H1 (cell line): ENCODE measurements around the gene CES4A. TPM values are rescaled to one million over a fixed set of nuclear protein-coding genes. Genes with fewer than 3 reads are reported as not detected.

Experiments
- CTCF ChIA-PET: fragments of 300-600 bp; sonication (Branson Sonifier 250); formaldehyde crosslinking; loops from one replicate; lab custom pipeline; 2021; ENCODE audit not compliant: partially characterized antibody; lab: Charles Lee
- POLR2A ChIA-PET: fragments of 300-600 bp; sonication (Branson Sonifier 250); formaldehyde crosslinking; loops from one replicate; lab custom pipeline; 2021; ENCODE audit warnings: inconsistent platforms; ENCODE audit not compliant: partially characterized antibody; lab: Charles Lee
- DNase-seq, 2 experiments: peaks; one replicate each; pipeline versions ENCODE4 v3.0.0 to v3.0.0-alpha.2; 2010 to 2022; ENCODE audit warnings: low spot score in 2 of 2, low read depth in 1 of 2, mixed read lengths in 1 of 2
- FAIRE-seq: peaks from 2 replicates; lab custom pipeline; 2011; peaks lifted over from hg19 to GRCh38; lab: Jason Lieb, UNC
- H2AFZ ChIP-seq: 2 replicates; pipeline ENCODE4 v1.8.1; 2012; ENCODE audit warnings: low read length, inconsistent platforms
- H2AK5ac ChIP-seq: 2 replicates; pipeline ENCODE4 v1.6.1; 2013; ENCODE audit warnings: low read depth, low read length
- H2BK120ac ChIP-seq: replicated peaks from 2 replicates; pipeline ENCODE3; 2013; ENCODE audit warnings: low read depth, low read length, inconsistent platforms
- H2BK12ac ChIP-seq: 2 replicates; pipeline ENCODE4 v1.6.1; 2013; ENCODE audit warnings: low read depth, low read length
- H2BK15ac ChIP-seq: 2 replicates; pipeline ENCODE4 v1.6.1; 2013; ENCODE audit warnings: low read length
- H2BK20ac ChIP-seq: 2 replicates; pipeline ENCODE4 v1.6.1; 2013; ENCODE audit warnings: low read length
- H2BK5ac ChIP-seq: 2 replicates; pipeline ENCODE4 v1.6.1; 2013; ENCODE audit warnings: low read depth, low read length
- H3K14ac ChIP-seq: 2 replicates; pipeline ENCODE4 v1.6.1; 2013; ENCODE audit warnings: inconsistent platforms; ENCODE audit not compliant: insufficient read length
- H3K18ac ChIP-seq: 2 replicates; pipeline ENCODE4 v1.6.1; 2013; ENCODE audit warnings: low read length; ENCODE audit errors: extremely low read depth
- H3K23ac ChIP-seq: 2 replicates; pipeline ENCODE4 v1.6.1; 2013; ENCODE audit warnings: inconsistent platforms; ENCODE audit not compliant: insufficient read length
- H3K23me2 ChIP-seq: 2 replicates; pipeline ENCODE4 v1.6.1; 2013; ENCODE audit warnings: low read depth, low read length
- H3K27ac ChIP-seq: 2 replicates; pipeline ENCODE4 v1.6.1; 2011; ENCODE audit warnings: low read depth, low read length, inconsistent platforms
- H3K27me3 ChIP-seq, 4 experiments: replicated peaks in 1 of 4; 1 replicate in 1 of 4; 2 replicates in 3 of 4; pipeline versions ENCODE4 v1.6.1 to v1.8.1; 2011 to 2013; ENCODE audit warnings: low read length in 3 of 4, mild to moderate bottlenecking in 3 of 4, inconsistent platforms in 2 of 4, mixed read lengths in 2 of 4, moderate library complexity in 1 of 4; ENCODE audit not compliant: control insufficient read depth in 3 of 4, insufficient read depth in 3 of 4; ENCODE audit errors: extremely low read depth in 1 of 4
- H3K36me3 ChIP-seq, 4 experiments: 2 replicates each; pipeline versions ENCODE4 v1.6.1 to v1.8.1; 2011 to 2013; ENCODE audit warnings: mild to moderate bottlenecking in 4 of 4, low read length in 3 of 4, moderate library complexity in 2 of 4, control low read depth in 1 of 4, inconsistent platforms in 1 of 4; ENCODE audit not compliant: insufficient read depth in 4 of 4, control insufficient read depth in 2 of 4
- H3K4ac ChIP-seq: replicated peaks from 2 replicates; pipeline ENCODE3; 2013; ENCODE audit warnings: low read length, low read depth, mixed read lengths, inconsistent platforms; ENCODE audit not compliant: insufficient read length
- H3K4me1 ChIP-seq, 4 experiments: replicated peaks in 1 of 4; 1 replicate in 1 of 4; 2 replicates in 3 of 4; pipeline versions ENCODE4 v1.6.1 to v1.8.1; 2011 to 2013; ENCODE audit warnings: low read length in 3 of 4, inconsistent platforms in 2 of 4, mixed read lengths in 1 of 4; ENCODE audit not compliant: insufficient read depth in 4 of 4, control insufficient read depth in 3 of 4
- H3K4me2 ChIP-seq, 2 experiments: 2 replicates each; pipeline versions ENCODE4 v1.6.1 to v1.8.1; 2011 to 2013; ENCODE audit warnings: low read depth in 2 of 2, low read length in 2 of 2, control low read depth in 1 of 2, inconsistent platforms in 1 of 2, mild to moderate bottlenecking in 1 of 2; ENCODE audit not compliant: insufficient read depth in 1 of 2
- H3K4me3 ChIP-seq, 4 experiments: fragments of 200-600, 300-600 bp in 1 of 4; sonication (generic), shearing (Covaris generic), sonication (Bioruptor Twin) in 1 of 4; 2 replicates each; pipeline versions ENCODE4 v1.5.1 to v1.8.1; 2011 to 2016; ENCODE audit warnings: low read length in 4 of 4, low read depth in 3 of 4, control low read depth in 2 of 4, inconsistent platforms in 2 of 4, mild to moderate bottlenecking in 2 of 4, mixed read lengths in 1 of 4, moderate library complexity in 1 of 4; ENCODE audit not compliant: insufficient read depth in 2 of 4; ENCODE audit errors: extremely low read depth in 1 of 4
- H3K56ac ChIP-seq: replicated peaks from 2 replicates; pipeline ENCODE3; 2013; ENCODE audit warnings: low read depth, mild to moderate bottlenecking, mixed read lengths, low read length, inconsistent platforms; ENCODE audit not compliant: insufficient read length
- H3K79me1 ChIP-seq: 2 replicates; pipeline ENCODE4 v1.6.1; 2013; ENCODE audit warnings: low read depth, low read length, control low read depth
- H3K79me2 ChIP-seq, 2 experiments: 2 replicates each; pipeline versions ENCODE4 v1.6.1 to v1.8.1; 2012 to 2013; ENCODE audit warnings: low read length in 2 of 2, mild to moderate bottlenecking in 2 of 2, inconsistent platforms in 1 of 2; ENCODE audit not compliant: insufficient read depth in 2 of 2, control insufficient read depth in 1 of 2
- H3K9ac ChIP-seq, 4 experiments: replicated peaks in 1 of 4; 1 replicate in 1 of 4; 2 replicates in 3 of 4; pipeline versions ENCODE4 v1.6.1 to v1.8.1; 2011 to 2013; ENCODE audit warnings: low read depth in 3 of 4, low read length in 3 of 4, control low read depth in 2 of 4, mild to moderate bottlenecking in 2 of 4, moderate library complexity in 2 of 4, inconsistent platforms in 1 of 4; ENCODE audit errors: extremely low read depth in 1 of 4
- H3K9me3 ChIP-seq, 2 experiments: 2 replicates each; pipeline versions ENCODE4 v1.6.1 to v1.8.1; 2012 to 2013; ENCODE audit warnings: mild to moderate bottlenecking in 2 of 2, moderate library complexity in 2 of 2, control low read depth in 1 of 2, inconsistent platforms in 1 of 2, low read depth in 1 of 2, low read length in 1 of 2, mixed read lengths in 1 of 2; ENCODE audit not compliant: insufficient read depth in 2 of 2
- H4K20me1 ChIP-seq, 2 experiments: replicated peaks in 1 of 2; 2 replicates each; pipeline versions ENCODE3 to v1.8.1; 2011 to 2013; ENCODE audit warnings: inconsistent platforms in 2 of 2, low read length in 2 of 2, mild to moderate bottlenecking in 1 of 2; ENCODE audit not compliant: insufficient read depth in 2 of 2, control insufficient read depth in 1 of 2
- H4K5ac ChIP-seq: 2 replicates; pipeline ENCODE4 v1.6.1; 2013; ENCODE audit warnings: low read length, low read depth, mixed read lengths, inconsistent platforms; ENCODE audit not compliant: insufficient read length
- H4K8ac ChIP-seq: 2 replicates; pipeline ENCODE4 v1.8.0; 2013; ENCODE audit warnings: mild to moderate bottlenecking, moderate library complexity, low read length, inconsistent platforms; ENCODE audit not compliant: insufficient read depth; ENCODE audit errors: extremely low read depth
- H4K91ac ChIP-seq: replicated peaks from 2 replicates; pipeline ENCODE3; 2013; ENCODE audit warnings: low read length, mixed read lengths, inconsistent platforms; ENCODE audit not compliant: insufficient read length
- CEBPB ChIP-seq: IDR thresholded peaks from 2 replicates; pipeline ENCODE4 v1.6.1; 2012; ENCODE audit warnings: low read depth, low read length
- CHD1 ChIP-seq: IDR thresholded peaks from 2 replicates; pipeline ENCODE4 v1.6.1; 2012; ENCODE audit warnings: low read depth, low read length, improper control_type of control experiment
- CREB1 ChIP-seq: IDR thresholded peaks from 2 replicates; pipeline ENCODE4 v1.6.1; 2012; ENCODE audit warnings: inconsistent platforms
- EGR1 ChIP-seq: IDR thresholded peaks from 2 replicates; pipeline ENCODE4 v1.6.1; 2011; ENCODE audit warnings: low read depth, low read length, borderline replicate concordance
- JUN ChIP-seq: IDR thresholded peaks from 2 replicates; pipeline ENCODE4 v1.6.1; 2011; ENCODE audit warnings: low read depth, mild to moderate bottlenecking, improper control_type of control experiment, low read length
- KDM4A ChIP-seq: IDR thresholded peaks from one replicate; pipeline ENCODE4 v1.7.1; 2012; ENCODE audit warnings: low read depth, mild to moderate bottlenecking, moderate library complexity, low read length, inconsistent platforms; ENCODE audit not compliant: severe bottlenecking
- NANOG ChIP-seq: IDR thresholded peaks from 2 replicates; pipeline ENCODE4 v1.6.1; 2011; ENCODE audit warnings: low read length, low read depth, mild to moderate bottlenecking, inconsistent platforms; ENCODE audit not compliant: insufficient read depth, poor library complexity, severe bottlenecking
- RAD21 ChIP-seq, 2 experiments: IDR thresholded peaks in 1 of 2; conservative IDR thresholded peaks in 1 of 2; 2 replicates each; pipeline ENCODE4 v1.6.1; 2011; ENCODE audit warnings: low read depth in 2 of 2, low read length in 2 of 2, improper control_type of control experiment in 1 of 2, inconsistent platforms in 1 of 2, mild to moderate bottlenecking in 1 of 2, moderate library complexity in 1 of 2
- RNF2 ChIP-seq: fragments of 200-900, 300-1000 bp; sonication (generic); IDR thresholded peaks from 2 replicates; pipeline ENCODE4 v1.7.1; 2016; ENCODE audit warnings: borderline replicate concordance, low read depth, mild to moderate bottlenecking, antibody characterized with exemption, low read length; ENCODE audit not compliant: poor library complexity, severe bottlenecking; ENCODE audit errors: missing control alignments
- SAP30 ChIP-seq: fragments of 300-600 bp; sonication (generic); IDR thresholded peaks from 2 replicates; pipeline ENCODE4 v1.7.1; 2012; ENCODE audit warnings: low read length, moderate library complexity, mild to moderate bottlenecking, inconsistent platforms; ENCODE audit not compliant: insufficient read depth, insufficient replicate concordance
- SIN3A ChIP-seq, 2 experiments: IDR thresholded peaks in 1 of 2; conservative IDR thresholded peaks in 1 of 2; 2 replicates each; pipeline ENCODE4 v1.6.1; 2011 to 2012; ENCODE audit warnings: low read length in 2 of 2, improper control_type of control experiment in 1 of 2, low read depth in 1 of 2, mild to moderate bottlenecking in 1 of 2
- SP2 ChIP-seq: IDR thresholded peaks from 2 replicates; pipeline ENCODE4 v1.6.1; 2012; ENCODE audit warnings: mild to moderate bottlenecking, low read length, inconsistent platforms
- TBP ChIP-seq: IDR thresholded peaks from 2 replicates; pipeline ENCODE4 v1.6.1; 2011; ENCODE audit warnings: low read depth, low read length, improper control_type of control experiment
- YY1 ChIP-seq: IDR thresholded peaks from 2 replicates; pipeline ENCODE4 v1.6.1; 2011; ENCODE audit warnings: low read depth, mild to moderate bottlenecking, low read length
- WGBS, 2 experiments: shearing (Covaris generic) in 1 of 2; methylation state at CpG; one replicate each; pipeline versions ENCODE4 v1.1.6 to v1.1.7; 2013 to 2015; ENCODE audit warnings: low lambda C conversion rate in 2 of 2, mixed read lengths in 2 of 2, inconsistent platforms in 1 of 2, low coverage in 1 of 2, missing lambda C conversion rate in 1 of 2; ENCODE audit not compliant: insufficient replicate concordance in 2 of 2, insufficient coverage in 1 of 2, insufficient read length in 1 of 2; ENCODE audit errors: extremely low coverage in 1 of 2, missing lambda C conversion rate in 1 of 2; 5-methylcytosine and 5-hydroxymethylcytosine counted together
- polyA plus RNA-seq, 7 experiments: library from polyadenylated mRNA; depleted of rRNA in 3 of 7; stranded (reverse) in 5 of 7; unstranded in 2 of 7; fragments of >200 nt in 5 of 7; fragments of 200-250 nt in 2 of 7; gene quantifications; 1 replicate in 5 of 7; 2 replicates in 1 of 7; 4 replicates in 1 of 7; pipeline versions ENCODE4 v1.2.1 to v1.2.3, GENCODE V29; 2011 to 2013; ENCODE audit warnings: missing spikeins in 2 of 7, mixed read lengths in 2 of 7
- total RNA-seq: library from RNA; stranded (reverse); fragmentation: NEBNext Ultra II Directional; extraction: Animal tissue kit (Norgen Biotek cat#: 25700); gene quantifications from 2 replicates; pipeline ENCODE4 v1.2.1, GENCODE V29; 2021

The CES4A gene
- total and polyA plus RNA-seq, 2 of the 8 experiments (the other 6 are each of a cell fraction or from before 2014, with no cell fraction given), result 0.93 to 1.5 TPM

GRCh38 chr16:66950437-66950836 is 38.0 kb upstream of the CES4A start:
- Histone ChIP-seq H4K8ac (no peak overlapping the region), H3K36me3 (no peaks in the 10 kb centered on the region), H3K27me3 (peaks cover 10 to 34% (median 32%) of the 10 kb centered on the region in 4 experiments), H3K4me2 (no peak overlapping the region), H2BK5ac (no peak overlapping the region), H2AFZ (no peak overlapping the region), H3K23me2 (peaks cover 2% of the 10 kb centered on the region; the same call in 1 of the 2 replicates), H3K9me3 (no peaks in the 10 kb centered on the region), H3K9ac (no peak overlapping the region), H3K4ac (no peak overlapping the region), H3K4me3 (no peak overlapping the region), H3K56ac (no peak overlapping the region), H3K4me1 (peaks cover 0 to 5% (median 1%) of the 10 kb centered on the region in 4 experiments; a peak in 2 of 7 replicates), H2BK20ac (no peak overlapping the region), H3K79me1 (no peaks in the 10 kb centered on the region), H3K14ac (no peak overlapping the region), H2BK15ac (no peak overlapping the region), H4K20me1 (no peaks in the 10 kb centered on the region), H3K18ac (no peak overlapping the region), H4K91ac (no peak overlapping the region), H3K27ac (no peak overlapping the region), H4K5ac (no peak overlapping the region), H2BK12ac (no peak overlapping the region), H2AK5ac (no peak overlapping the region), H3K23ac (no peak overlapping the region), H2BK120ac (no peak overlapping the region), H3K79me2 (no peaks in the 10 kb centered on the region)
- POLR2A ChIA-PET, result no interaction called here
- DNase-seq (no peak), FAIRE-seq (no peak)
- CTCF ChIA-PET, result interaction anchor here (0.6 to 1.4 kb wide), 5 partner anchors 12 to 186 kb away, joined by 3 to 5 read pairs (median 3); no protein-coding TSS in a partner anchor
- 82% methylated on average over 2 of the region's 2 CpGs; no CpG with 5 or more reads in 1 of the 2 experiments for WGBS, 2 experiments
- no peak for TF ChIP-seq SIN3A (conservative IDR thresholded peaks at IDR 0.05 in 1 of 2, IDR thresholded peaks at IDR 0.05 in 1 of 2; ENCODE audit: low read depth in 1 of 2, low read length in 2 of 2)
- TF ChIP-seq SAP30, result no peak
- TF ChIP-seq CHD1, result no peak
- no peak for TF ChIP-seq RNF2
- no peak for TF ChIP-seq SP2
- TF ChIP-seq RAD21 (IDR thresholded peaks at IDR 0.05 in 1 of 2, conservative IDR thresholded peaks at IDR 0.05 in 1 of 2; ENCODE audit: low read depth in 2 of 2, low read length in 2 of 2), result no peak
- TF ChIP-seq TBP, result no peak
- no peak for TF ChIP-seq NANOG
- no peak for TF ChIP-seq CREB1
- TF ChIP-seq YY1, result no peak
- no peak for TF ChIP-seq JUN
- no peak for TF ChIP-seq EGR1
- no peak for TF ChIP-seq KDM4A
- no peak for TF ChIP-seq CEBPB
